ENCODE results near the gene S1PR2. TPM values are rescaled to one million over a fixed set of nuclear protein-coding genes. Genes with fewer than 3 reads are reported as not detected.

The S1PR2 gene
- total RNA-seq, 1 donor from 2014 or later, result 5.6 TPM

DNA sequence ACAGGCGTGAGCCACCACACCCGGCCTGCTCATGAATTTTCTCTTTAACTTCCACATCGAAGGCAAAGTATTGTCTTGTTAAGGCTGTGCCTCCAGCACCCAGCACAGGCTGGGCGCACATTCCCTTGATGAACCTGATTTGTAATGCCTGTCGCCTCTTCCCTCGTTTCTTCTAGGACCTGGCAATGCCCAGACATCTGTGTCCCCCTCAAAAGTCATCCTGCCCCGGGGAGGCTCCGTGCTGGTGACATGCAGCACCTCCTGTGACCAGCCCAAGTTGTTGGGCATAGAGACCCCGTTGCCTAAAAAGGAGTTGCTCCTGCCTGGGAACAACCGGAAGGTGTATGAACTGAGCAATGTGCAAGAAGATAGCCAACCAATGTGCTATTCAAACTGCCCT, 43.5 kb upstream of the S1PR2 start:
- no peaks in the 10 kb centered on the region for H3K27me3 Mint-ChIP-seq
- intact Hi-C loops (cut with micrococcal nuclease), result no loop called here
- no peak overlapping the region for H3K4me3 Mint-ChIP-seq
- POLR2A ChIA-PET, result interaction anchor here (0.7 to 5.7 kb wide), 3 partner anchors 13 to 143 kb away, joined by 6 to 128 read pairs (median 7); partner anchors contain the start of genes ICAM4 and ICAM5
- H3K4me1 Mint-ChIP-seq, result peaks cover 62% of the 10 kb centered on the region
- CTCF ChIA-PET, result interaction anchor here (1.0 to 1.1 kb wide), 2 partner anchors 114 to 117 kb away, joined by 4 read pairs; no protein-coding TSS in a partner anchor
- no peaks in the 10 kb centered on the region for H3K9me3 Mint-ChIP-seq
- H3K27ac Mint-ChIP-seq, result peak overlapping the region; percentile 66
- peaks cover 44% of the 10 kb centered on the region for H3K36me3 Mint-ChIP-seq (ENCODE audit: low read depth)
- ATAC-seq (ENCODE audit: low read depth) (no peak), DNase-seq (no peak)
- TF ChIP-seq CTCF (IDR thresholded peaks at IDR 0.05), result no peak

- peaks cover 44% of the 10 kb centered on the region for H3K4me1 Mint-ChIP-seq
- CTCF ChIA-PET, result interaction anchor here (0.8 to 6.4 kb wide), 13 partner anchors 9 to 146 kb away, joined by 3 to 211 read pairs (median 9); partner anchors contain the start of genes CDC37, ICAM4 and TYK2
Observed at GRCh38 chr19:10271543-10272086, 40.5 kb upstream of the S1PR2 start.

DNA sequence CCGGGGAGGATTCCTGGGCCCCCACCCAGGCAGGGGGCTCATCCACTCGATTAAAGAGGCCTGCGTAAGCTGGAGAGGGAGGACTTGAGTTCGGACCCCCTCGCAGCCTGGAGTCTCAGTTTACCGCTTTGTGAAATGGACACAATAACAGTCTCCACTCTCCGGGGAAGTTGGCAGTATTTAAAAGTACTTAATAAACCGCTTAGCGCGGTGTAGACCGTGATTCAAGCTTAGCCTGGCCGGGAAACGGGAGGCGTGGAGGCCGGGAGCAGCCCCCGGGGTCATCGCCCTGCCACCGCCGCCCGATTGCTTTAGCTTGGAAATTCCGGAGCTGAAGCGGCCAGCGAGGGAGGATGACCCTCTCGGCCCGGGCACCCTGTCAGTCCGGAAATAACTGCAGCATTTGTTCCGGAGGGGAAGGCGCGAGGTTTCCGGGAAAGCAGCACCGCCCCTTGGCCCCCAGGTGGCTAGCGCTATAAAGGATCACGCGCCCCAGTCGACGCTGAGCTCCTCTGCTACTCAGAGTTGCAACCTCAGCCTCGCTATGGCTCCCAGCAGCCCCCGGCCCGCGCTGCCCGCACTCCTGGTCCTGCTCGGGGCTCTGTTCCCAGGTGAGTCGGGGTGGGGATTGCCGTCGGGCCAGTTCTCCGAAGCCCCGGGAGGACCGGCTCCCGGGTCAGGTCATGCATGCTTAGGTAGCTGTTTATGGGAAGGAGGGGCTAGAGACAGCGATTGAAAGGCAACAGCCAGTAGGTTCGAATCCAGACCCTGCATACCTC, 39.7 kb upstream of the S1PR2 start, which contains the start of gene ICAM1:
Gene ICAM1, plus strand, starts transcription at position 505 of the 779 bp plus-strand sequence. Its CDS starts 40 bp downstream, at position 545.
- ATAC-seq (ENCODE audit: low read depth), result peak; percentile 51
- Mint-ChIP-seq H3K36me3 (ENCODE audit: low read depth) (peaks cover 23% of the 10 kb centered on the region), H3K4me3 (peak within 1 kb of the TSS; percentile 87), H3K27me3 (no peaks in the 10 kb centered on the region), H3K9me3 (no peaks in the 10 kb centered on the region), H3K27ac (peak within 1 kb of the TSS; percentile 92), H3K4me1 (peaks cover 44% of the 10 kb centered on the region)
- DNase-seq, result peak; percentile 70
- intact Hi-C loops (cut with micrococcal nuclease), result loop anchor here (1.0 to 2.0 kb wide), 8 partner anchors 18 to 231 kb away; partner anchors contain the start of genes CDC37, FDX2, ICAM5 and RAVER1
- CTCF ChIA-PET, result interaction anchor here (0.8 to 6.4 kb wide), 16 partner anchors 9 to 164 kb away, joined by 3 to 211 read pairs (median 7); partner anchors contain the start of genes CDC37, ICAM5, RAVER1 and TYK2
- POLR2A ChIA-PET, result interaction anchor here (0.5 to 5.7 kb wide), 39 partner anchors 9 to 489 kb away, joined by 3 to 128 read pairs (median 7); partner anchors contain the start of genes ANGPTL6, CDC37, FDX2 and ICAM3
- TF ChIP-seq CTCF (IDR thresholded peaks at IDR 0.05), result no peak

More at GRCh38 chr19:10271543-10272086, 40.5 kb upstream of the S1PR2 start:
- Mint-ChIP-seq H3K27me3 (no peaks in the 10 kb centered on the region), H3K36me3 (ENCODE audit: low read depth) (peaks cover 25% of the 10 kb centered on the region), H3K4me3 (peak overlapping the region; percentile 87), H3K9me3 (no peaks in the 10 kb centered on the region), H3K27ac (peak overlapping the region; percentile 92)
- peak; percentile 65 for DNase-seq
- TF ChIP-seq CTCF (IDR thresholded peaks at IDR 0.05), result no peak
- POLR2A ChIA-PET, result interaction anchor here (0.6 to 5.7 kb wide), 32 partner anchors 9 to 488 kb away, joined by 3 to 128 read pairs (median 9); partner anchors contain the start of genes ANGPTL6, CDC37, FDX2 and ICAM3
- intact Hi-C loops (cut with micrococcal nuclease), result loop anchor here (1.0 to 2.0 kb wide), 5 partner anchors 35 to 231 kb away; partner anchors contain the start of genes CDC37, FDX2 and TYK2
- peak; percentile 43 for ATAC-seq (ENCODE audit: low read depth)

DNA sequence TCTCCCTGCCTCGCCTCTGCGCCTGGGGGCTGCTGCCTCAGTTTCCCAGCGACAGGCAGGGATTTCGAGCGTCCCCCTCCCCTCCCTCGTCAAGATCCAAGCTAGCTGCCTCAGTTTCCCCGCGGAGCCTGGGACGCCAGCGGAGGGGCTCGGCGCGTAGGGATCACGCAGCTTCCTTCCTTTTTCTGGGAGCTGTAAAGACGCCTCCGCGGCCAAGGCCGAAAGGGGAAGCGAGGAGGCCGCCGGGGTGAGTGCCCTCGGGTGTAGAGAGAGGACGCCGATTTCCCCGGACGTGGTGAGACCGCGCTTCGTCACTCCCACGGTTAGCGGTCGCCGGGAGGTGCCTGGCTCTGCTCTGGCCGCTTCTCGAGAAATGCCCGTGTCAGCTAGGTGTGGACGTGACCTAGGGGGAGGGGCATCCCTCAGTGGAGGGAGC, 39.1 kb upstream of the S1PR2 start:
- Mint-ChIP-seq H3K9me3 (no peaks in the 10 kb centered on the region), H3K4me1 (peaks cover 42% of the 10 kb centered on the region), H3K27ac (peak overlapping the region; percentile 92), H3K4me3 (peak overlapping the region; percentile 87), H3K36me3 (ENCODE audit: low read depth) (peaks cover 20% of the 10 kb centered on the region), H3K27me3 (no peaks in the 10 kb centered on the region)
- no peak for TF ChIP-seq CTCF (IDR thresholded peaks at IDR 0.05)
- intact Hi-C loops (cut with micrococcal nuclease), result loop anchor here (1.0 to 2.0 kb wide), 5 partner anchors 19 to 155 kb away; partner anchors contain the start of genes ICAM5, RAVER1 and TYK2
- DNase-seq, result peak; percentile 80
- ATAC-seq (ENCODE audit: low read depth), result peak; percentile 59
- POLR2A ChIA-PET, result interaction anchor here (0.7 to 5.7 kb wide), 26 partner anchors 10 to 431 kb away, joined by 3 to 128 read pairs (median 10); partner anchors contain the start of genes CDC37, FDX2, ICAM4 and ICAM5
- CTCF ChIA-PET, result interaction anchor here (0.9 to 6.4 kb wide), 14 partner anchors 10 to 165 kb away, joined by 3 to 211 read pairs (median 10); partner anchors contain the start of genes CDC37, ICAM5, RAVER1 and TYK2
